Measurements from ENCODE around the gene SLC8B1. TPM values are rescaled to one million over a fixed set of nuclear protein-coding genes. Genes with fewer than 3 reads are reported as not detected.

The SLC8B1 gene
- total RNA-seq, 4 donors from 2014 or later = 31.8 to 63.4 (median 38.8) TPM

GRCh38 chr12:113373969-113374368, 39.1 kb upstream of the SLC8B1 start:
- WGBS, 2 donors = 79 to 88% methylated on average over 3 of the region's 3 CpGs

GRCh38 chr12:113373440-113373839, 38.5 kb upstream of the SLC8B1 start:
- intact Hi-C loops (cut with DNase I; ENCODE audit: low total_unique reads) = no loop called here
- no peak for TF ChIP-seq CTCF (IDR thresholded peaks at IDR 0.05)
- WGBS, 2 donors = 97 to 99% methylated on average over 3 of the region's 3 CpGs
- H3K4me3 ChIP-seq (ENCODE audit: low read depth, poor library complexity, severe bottlenecking) = no peak overlapping the region
- no peak for DNase-seq (ENCODE audit: low spot score in 2 of 2)

More at GRCh38 chr12:113373969-113374368, 39.1 kb upstream of the SLC8B1 start:
- no peak for DNase-seq (ENCODE audit: low spot score in 2 of 2)
- no peak overlapping the region for H3K4me3 ChIP-seq (ENCODE audit: low read depth, poor library complexity, severe bottlenecking)
- intact Hi-C loops (cut with DNase I; ENCODE audit: low total_unique reads) = no loop called here
- TF ChIP-seq CTCF (IDR thresholded peaks at IDR 0.05) (no peak), POLR2A (IDR thresholded peaks at IDR 0.05) (no peak)

- no peak for DNase-seq (ENCODE audit: low spot score in 2 of 2)
- 90 to 97% methylated on average over 9 of the region's 9 CpGs for WGBS, 2 donors
- H3K4me3 ChIP-seq (ENCODE audit: low read depth, poor library complexity, severe bottlenecking) = no peak overlapping the region
- TF ChIP-seq POLR2A (IDR thresholded peaks at IDR 0.05) = no peak
- no peak for TF ChIP-seq CTCF (IDR thresholded peaks at IDR 0.05)
- intact Hi-C loops (cut with DNase I; ENCODE audit: low total_unique reads) = no loop called here
These were observed 37.5 kb upstream of the SLC8B1 start for GRCh38 chr12:113372371-113372770.

GRCh38 chr12:113371808-113372207, 36.9 kb upstream of the SLC8B1 start:
- 89 to 99% methylated on average over 6 of the region's 6 CpGs for WGBS, 2 donors
- no peak for DNase-seq (ENCODE audit: low spot score in 2 of 2)
- H3K4me3 ChIP-seq (ENCODE audit: low read depth, poor library complexity, severe bottlenecking) = no peak overlapping the region
- intact Hi-C loops (cut with DNase I; ENCODE audit: low total_unique reads) = no loop called here
- TF ChIP-seq POLR2A (IDR thresholded peaks at IDR 0.05) (no peak), CTCF (IDR thresholded peaks at IDR 0.05) (no peak)

- WGBS, 2 donors = 78 to 79% methylated on average over 5 to 7 of the region's 7 CpGs
- no peak overlapping the region for H3K4me3 ChIP-seq (ENCODE audit: low read depth, poor library complexity, severe bottlenecking)
- TF ChIP-seq CTCF (IDR thresholded peaks at IDR 0.05) (no peak), POLR2A (IDR thresholded peaks at IDR 0.05) (no peak)
- DNase-seq (ENCODE audit: low spot score in 2 of 2) = no peak
- intact Hi-C loops (cut with DNase I; ENCODE audit: low total_unique reads) = no loop called here
These were observed 36.2 kb upstream of the SLC8B1 start for GRCh38 chr12:113370923-113371682.
